ENCODE results near the gene ZFP57. TPM values are rescaled to one million over a fixed set of nuclear protein-coding genes. Genes with fewer than 3 reads are reported as not detected.

ZFP57 gene
- total RNA-seq (ENCODE audit: low replicate concordance), result 0.82 TPM in 1 of 2 replicates, not detected in the other

DNA sequence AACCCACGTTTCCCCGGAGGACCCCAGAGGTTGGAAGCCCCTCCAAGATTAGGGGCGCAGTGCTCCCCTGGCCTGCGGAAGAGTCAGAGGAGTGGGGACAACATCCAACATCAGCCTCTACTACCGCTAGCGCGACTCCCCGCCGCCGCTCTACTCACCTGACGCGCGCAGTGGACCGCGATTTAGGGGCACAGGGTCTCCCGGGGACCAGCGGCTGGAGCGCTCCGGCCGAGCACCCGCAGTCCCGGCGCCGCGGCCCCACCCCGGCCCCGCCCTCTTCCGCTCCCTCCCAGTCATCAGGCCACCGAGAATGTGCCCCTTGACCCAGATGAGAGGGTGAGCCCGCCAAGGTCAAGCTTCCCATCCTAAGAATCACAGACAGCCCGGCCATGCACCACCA lies at the start of gene ZFP57:
TSS of gene ZFP57 (minus strand) at position 249 of the 400 bp plus-strand sequence. CDS start 4,149 bp downstream, outside the sequence.

GRCh38 chr6:29723262-29723665 lies 42.3 kb upstream of the ZFP57 start, which contains the start of gene HLA-F:
HLA-F (plus strand) TSS chr6:29723434; CDS start chr6:29723464, 30 bp downstream.

DNA sequence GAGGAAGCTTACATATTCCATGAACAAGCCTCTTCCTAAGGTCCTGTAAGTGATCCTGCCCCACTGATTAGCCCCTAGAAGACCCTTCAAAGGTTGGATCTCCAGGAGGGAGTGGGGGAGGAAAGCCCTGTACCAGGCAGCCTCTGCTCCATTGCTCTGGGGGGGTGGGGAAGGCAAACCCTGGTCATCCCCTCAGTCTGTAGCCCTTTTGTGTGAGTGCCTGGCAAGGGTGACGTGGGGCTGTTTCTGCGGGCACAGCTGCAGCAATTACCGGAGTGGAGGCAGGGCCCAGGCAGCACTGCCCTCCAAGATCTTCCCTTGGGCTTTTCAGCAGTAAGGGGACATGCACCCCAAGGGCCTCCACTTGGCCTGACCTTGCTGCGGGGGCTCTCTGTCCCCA lies 24.2 kb downstream of the ZFP57 start, which contains the start of gene MOG:
TSS of gene MOG (plus strand) at position 295 of the 400 bp plus-strand sequence. CDS start 118 bp downstream, outside the sequence.

GRCh38 chr6:29632789-29633533 lies 48.0 kb downstream of the ZFP57 start, which contains the start of gene GABBR1:
GABBR1 (minus strand) TSS chr6:29633183; CDS start chr6:29632385, 798 bp downstream.

Other genes with a start within 250 kb of the ZFP57 start
- gene OR10C1, start 241.8 kb downstream of the ZFP57 start, total RNA-seq (ENCODE audit: low replicate concordance), result not detected in 2 replicates
- gene OR11A1, start 224.1 kb downstream of the ZFP57 start, total RNA-seq (ENCODE audit: low replicate concordance), result not detected in 2 replicates
- not detected in 2 replicates for gene OR2H1, start 224.0 kb downstream of the ZFP57 start, total RNA-seq (ENCODE audit: low replicate concordance)
- not detected in 2 replicates for gene MAS1L, start 193.2 kb downstream of the ZFP57 start, total RNA-seq (ENCODE audit: low replicate concordance)
- not detected in 2 replicates for gene UBD, start 121.4 kb downstream of the ZFP57 start, total RNA-seq (ENCODE audit: low replicate concordance)
- gene OR2H2, start 96.0 kb downstream of the ZFP57 start, total RNA-seq (ENCODE audit: low replicate concordance), result not detected in 2 replicates
- gene GABBR1, start 48.0 kb downstream of the ZFP57 start, total RNA-seq (ENCODE audit: low replicate concordance), result 7.3 and 8.8 TPM in 2 replicates
- gene MOG, start 24.1 kb downstream of the ZFP57 start, total RNA-seq (ENCODE audit: low replicate concordance), result not detected in 2 replicates
- 10.2 and 19.8 TPM in 2 replicates for gene HLA-F, start 42.3 kb upstream of the ZFP57 start, total RNA-seq (ENCODE audit: low replicate concordance)
- gene HLA-G, start 146.7 kb upstream of the ZFP57 start, total RNA-seq (ENCODE audit: low replicate concordance), result 0.35 TPM in 1 of 2 replicates, not detected in the other

Data from smooth muscle cell of the coronary artery (primary cell).